Activated CD4-positive, alpha-beta T cell treated with anti-CD3 and anti-CD28 coated beads, Interleukin-10, Interleukin-2, amounts not matched to agents 100 ng/mL and 50 ng/mL, durations not matched to agents 16 hours and 8 hours (primary cell): Measurements from ENCODE around the gene MST1R.
"Not testable (repeated sequence)": the region's sequence is repeated elsewhere in the genome, so short reads cannot be mapped to it uniquely, and the experiment has no call there.

Source experiments
- DNase-seq: peaks from one replicate; pipeline ENCODE4 v3.0.0-alpha.2; 2020

Gene MST1R

GRCh38 chr3:49911124-49911420 is 7.4 kb upstream of the MST1R start:
- DNase-seq, result no peak

- no peak for DNase-seq
Observed at GRCh38 chr3:49910409-49911123, 6.9 kb upstream of the MST1R start.

- DNase-seq, result no peak
Observed at GRCh38 chr3:49908373-49909199, 4.9 kb upstream of the MST1R start.

- DNase-seq, result peak; percentile 42
Observed at GRCh38 chr3:49906073-49906743, 2.5 kb upstream of the MST1R start.

- not testable (repeated sequence) for DNase-seq
Observed at GRCh38 chr3:49904448-49904847, 775 bp upstream of the MST1R start.

- no peak for DNase-seq
Observed at GRCh38 chr3:49902511-49903345, 945 bp downstream of the MST1R start.

- DNase-seq, result no peak
Observed at GRCh38 chr3:49901366-49902339, 2.0 kb downstream of the MST1R start.

- DNase-seq, result no peak
Observed at GRCh38 chr3:49900491-49901153, 3.1 kb downstream of the MST1R start.

- peak; percentile 15 for DNase-seq
Observed at GRCh38 chr3:49899815-49900214, 3.9 kb downstream of the MST1R start.

- DNase-seq, result no peak
Observed at GRCh38 chr3:49898991-49899390, 4.7 kb downstream of the MST1R start.

GRCh38 chr3:49896345-49896744 is 7.3 kb downstream of the MST1R start:
- no peak for DNase-seq

- DNase-seq, result no peak
Observed at GRCh38 chr3:49895791-49896190, 7.9 kb downstream of the MST1R start.

GRCh38 chr3:49889296-49889695 is 14.4 kb downstream of the MST1R start:
- DNase-seq, result no peak

- no peak for DNase-seq
Observed at GRCh38 chr3:49886922-49887265, 16.8 kb downstream of the MST1R start.

- no peak for DNase-seq
Observed at GRCh38 chr3:49883998-49884397, 19.7 kb downstream of the MST1R start.

- no peak for DNase-seq
Observed at GRCh38 chr3:49882166-49882565, 21.5 kb downstream of the MST1R start.

GRCh38 chr3:49880581-49881315 is 22.9 kb downstream of the MST1R start:
- no peak for DNase-seq

- DNase-seq, result no peak
Observed at GRCh38 chr3:49879721-49880120, 24.0 kb downstream of the MST1R start.

- no peak for DNase-seq
Observed at GRCh38 chr3:49878686-49879085, 25.0 kb downstream of the MST1R start.

GRCh38 chr3:49877716-49878115 is 26.0 kb downstream of the MST1R start:
- no peak for DNase-seq

- DNase-seq, result no peak
Observed at GRCh38 chr3:49876567-49876966, 27.1 kb downstream of the MST1R start.
